Epithelial cell of proximal tubule (primary cell): ENCODE measurements around the gene TFEB. TPM values are rescaled to one million over a fixed set of nuclear protein-coding genes. Genes with fewer than 3 reads are reported as not detected.

Experiments
- DNase-seq: peaks from one replicate; pipeline ENCODE4 v3.0.0-alpha.2; 2011; ENCODE audit warnings: low read depth
- H3K4me3 ChIP-seq: 2 replicates; pipeline ENCODE4 v1.5.1; 2011; ENCODE audit warnings: low read depth, mild to moderate bottlenecking, low read length
- CTCF ChIP-seq: conservative IDR thresholded peaks from 2 replicates; pipeline ENCODE4 v1.5.1; 2012; ENCODE audit warnings: low read depth, mild to moderate bottlenecking, low read length
- total RNA-seq: library from RNA; depleted of rRNA; stranded (reverse); fragments of >200 nt; gene quantifications from 2 replicates; pipeline ENCODE4 v1.2.3, GENCODE V29; 2015

TFEB gene
- total RNA-seq, 1 donor from 2014 or later = 3.3 TPM

- DNase-seq = no peak
- no peak for TF ChIP-seq CTCF
- H3K4me3 ChIP-seq = no peak overlapping the region
These were observed 85.8 kb downstream of the TFEB start for GRCh38 chr6:41649596-41649995.

GRCh38 chr6:41648921-41649320 lies 86.5 kb downstream of the TFEB start:
- no peak overlapping the region for H3K4me3 ChIP-seq
- no peak for TF ChIP-seq CTCF
- DNase-seq = no peak

- TF ChIP-seq CTCF = no peak
- H3K4me3 ChIP-seq = no peak overlapping the region
- DNase-seq = no peak
These were observed 87.3 kb downstream of the TFEB start for GRCh38 chr6:41648070-41648585.

GRCh38 chr6:41647061-41647511 lies 88.3 kb downstream of the TFEB start:
- TF ChIP-seq CTCF = no peak
- DNase-seq = no peak
- no peak overlapping the region for H3K4me3 ChIP-seq

GRCh38 chr6:41646026-41646795 lies 89.2 kb downstream of the TFEB start:
- no peak overlapping the region for H3K4me3 ChIP-seq
- DNase-seq = no peak
- no peak for TF ChIP-seq CTCF

GRCh38 chr6:41645007-41645618 lies 90.3 kb downstream of the TFEB start:
- no peak overlapping the region for H3K4me3 ChIP-seq
- TF ChIP-seq CTCF = no peak
- DNase-seq = no peak
